Smooth muscle cell (in vitro differentiated cells): ENCODE measurements around the gene MBD1. TPM values are rescaled to one million over a fixed set of nuclear protein-coding genes. Genes with fewer than 3 reads are reported as not detected.

Source experiments
- DNase-seq: peaks from one replicate; lab custom pipeline; 2025; ENCODE audit not compliant: unreplicated experiment; lab: John Stamatoyannopoulos, UW
- H2AFZ ChIP-seq: fragments of 200-600 bp; sonication (generic); 2 replicates; pipeline ENCODE4 v1.6.0; 2016; ENCODE audit warnings: antibody characterized with exemption, low read depth, mild to moderate bottlenecking
- H3F3A ChIP-seq: fragments of 200-600 bp; sonication (generic); 2 replicates; pipeline ENCODE4 v1.6.0; 2017; ENCODE audit warnings: antibody characterized with exemption, low read depth
- H3K27ac ChIP-seq: fragments of 200-600 bp; sonication (generic); 2 replicates; pipeline ENCODE4 v1.5.1; 2016; ENCODE audit warnings: low read depth, mild to moderate bottlenecking
- H3K27me3 ChIP-seq: fragments of 200-600 bp; sonication (generic); 2 replicates; pipeline ENCODE4 v1.6.1; 2016; ENCODE audit warnings: low read depth, mild to moderate bottlenecking
- H3K36me3 ChIP-seq: fragments of 200-600 bp; sonication (generic); 2 replicates; pipeline ENCODE4 v1.5.1; 2016; ENCODE audit warnings: low read depth
- H3K4me1 ChIP-seq: fragments of 200-600 bp; sonication (generic); 2 replicates; pipeline ENCODE4 v1.5.1; 2016; ENCODE audit warnings: low read depth
- H3K4me2 ChIP-seq: fragments of 200-600 bp; sonication (generic); 2 replicates; pipeline ENCODE4 v1.6.0; 2016; ENCODE audit warnings: mild to moderate bottlenecking
- H3K4me3 ChIP-seq: fragments of 200-600 bp; sonication (generic); 2 replicates; pipeline ENCODE4 v1.5.1; 2016; ENCODE audit warnings: mild to moderate bottlenecking
- H3K79me2 ChIP-seq: fragments of 200-600 bp; sonication (generic); 2 replicates; pipeline ENCODE4 v1.6.0; 2016; ENCODE audit warnings: low read depth, mild to moderate bottlenecking
- H3K9ac ChIP-seq: fragments of 200-600 bp; sonication (generic); 2 replicates; pipeline ENCODE4 v1.6.0; 2016; ENCODE audit warnings: low read depth
- H3K9me3 ChIP-seq: fragments of 200-600 bp; sonication (generic); replicated peaks from 2 replicates; pipeline ENCODE4 v1.5.1; 2016; ENCODE audit warnings: low read depth
- H4K20me1 ChIP-seq: fragments of 200-600 bp; sonication (generic); 2 replicates; pipeline ENCODE4 v1.6.0; 2016; ENCODE audit warnings: low read depth
- CTCF ChIP-seq: fragments of 200-600 bp; sonication (generic); IDR thresholded peaks from 2 replicates; pipeline ENCODE4 v1.5.1; 2017; ENCODE audit warnings: borderline replicate concordance, mild to moderate bottlenecking, antibody characterized with exemption; ENCODE audit not compliant: insufficient read depth, poor library complexity, severe bottlenecking
- WGBS: methylation state at CpG from one replicate; pipeline ENCODE4 v1.1.7; 2016; ENCODE audit warnings: low lambda C conversion rate; 5-methylcytosine and 5-hydroxymethylcytosine counted together
- polyA plus RNA-seq: library from polyadenylated mRNA; unstranded; fragments of >200 nt; fragmentation: Nextera tagmentation; extraction: Ambion mirVana; gene quantifications from 2 replicates; pipeline ENCODE4 v1.2.1, GENCODE V29; 2016
- total RNA-seq: library from RNA; depleted of rRNA; stranded (reverse); fragments of >200 nt; gene quantifications from 2 replicates; pipeline ENCODE4 v1.2.3, GENCODE V29; 2014

MBD1 gene
- total and polyA plus RNA-seq, 2 experiments from 2014 or later = 40.3 to 49.8 TPM

GRCh38 chr18:50273203-50274043 is 7.9 kb downstream of the MBD1 start:
- Histone ChIP-seq H3K27ac (no peak overlapping the region), H2AFZ (no peak overlapping the region), H3K4me1 (no peaks in the 10 kb centered on the region), H3K27me3 (no peaks in the 10 kb centered on the region), H3F3A (peaks cover 16% of the 10 kb centered on the region), H3K79me2 (peaks cover 7% of the 10 kb centered on the region), H3K4me2 (no peak overlapping the region), H3K4me3 (no peak overlapping the region), H3K9me3 (no peaks in the 10 kb centered on the region), H3K9ac (no peak overlapping the region), H4K20me1 (peaks cover 2% of the 10 kb centered on the region), H3K36me3 (peaks cover 15% of the 10 kb centered on the region)
- WGBS = 96% methylated on average over 22 of the region's 23 CpGs
- TF ChIP-seq CTCF = no peak
- DNase-seq = no peak

- DNase-seq = no peak
- H3K36me3 ChIP-seq = peaks cover 15% of the 10 kb centered on the region
Measured at GRCh38 chr18:50272568-50272967, 8.8 kb downstream of the MBD1 start.

GRCh38 chr18:50268022-50268747 is 13.1 kb downstream of the MBD1 start:
- H3K36me3 ChIP-seq = peaks cover 10% of the 10 kb centered on the region
- WGBS = 23% methylated on average over 56 of the region's 56 CpGs
- H3K9ac ChIP-seq = peak overlapping the region; percentile 65
- no peaks in the 10 kb centered on the region for H4K20me1 ChIP-seq
- no peaks in the 10 kb centered on the region for H3K27me3 ChIP-seq
- peak overlapping the region; percentile 81 for H3K4me2 ChIP-seq
- peak overlapping the region; percentile 65 for H3K27ac ChIP-seq
- DNase-seq = no peak
- peak; percentile 66 for TF ChIP-seq CTCF
- no peak overlapping the region for H2AFZ ChIP-seq
- H3F3A ChIP-seq = peaks cover 23% of the 10 kb centered on the region
- H3K4me1 ChIP-seq = peaks cover 8% of the 10 kb centered on the region
- peak overlapping the region; percentile 51 for H3K4me3 ChIP-seq
- H3K79me2 ChIP-seq = no peaks in the 10 kb centered on the region
- H3K9me3 ChIP-seq = no peaks in the 10 kb centered on the region

More at GRCh38 chr18:50272568-50272967, 8.8 kb downstream of the MBD1 start:
- no peak overlapping the region for H3K4me3 ChIP-seq
- H3K27ac ChIP-seq = no peak overlapping the region
- H2AFZ ChIP-seq = no peak overlapping the region
- H3K4me1 ChIP-seq = no peaks in the 10 kb centered on the region
- no peak overlapping the region for H3K4me2 ChIP-seq
- WGBS = 100% methylated on average over 5 of the region's 5 CpGs
- peaks cover 2% of the 10 kb centered on the region for H4K20me1 ChIP-seq
- no peaks in the 10 kb centered on the region for H3K27me3 ChIP-seq
- H3K79me2 ChIP-seq = no peaks in the 10 kb centered on the region
- H3F3A ChIP-seq = peaks cover 20% of the 10 kb centered on the region
- no peak overlapping the region for H3K9ac ChIP-seq
- TF ChIP-seq CTCF = no peak
- no peaks in the 10 kb centered on the region for H3K9me3 ChIP-seq
